ENCODE measurements around the gene NEO1.

GRCh38 chr15:73270366-73271097, 218.3 kb downstream of the NEO1 start:
- no peak for TF ChIP-seq PAX5 (IDR thresholded peaks at IDR 0.05; ENCODE audit: insufficient read depth, low read length, severe bottlenecking)
- no peak for TF ChIP-seq POLR2A (IDR thresholded peaks at IDR 0.05; ENCODE audit: low read depth, low read length)
- TF ChIP-seq POLR2AphosphoS5 (IDR thresholded peaks at IDR 0.05; ENCODE audit: low read depth, low read length): no peak
- TF ChIP-seq TAF1 (IDR thresholded peaks at IDR 0.05; ENCODE audit: low read depth, low read length): no peak
- TF ChIP-seq SPI1 (IDR thresholded peaks at IDR 0.05; ENCODE audit: low read depth, low read length): no peak
